ENCODE results near the gene LCN6.
"Not testable (repeated sequence)": the region's sequence is repeated elsewhere in the genome, so short reads cannot be mapped to it uniquely, and the experiment has no call there.

The LCN6 gene

DNA sequence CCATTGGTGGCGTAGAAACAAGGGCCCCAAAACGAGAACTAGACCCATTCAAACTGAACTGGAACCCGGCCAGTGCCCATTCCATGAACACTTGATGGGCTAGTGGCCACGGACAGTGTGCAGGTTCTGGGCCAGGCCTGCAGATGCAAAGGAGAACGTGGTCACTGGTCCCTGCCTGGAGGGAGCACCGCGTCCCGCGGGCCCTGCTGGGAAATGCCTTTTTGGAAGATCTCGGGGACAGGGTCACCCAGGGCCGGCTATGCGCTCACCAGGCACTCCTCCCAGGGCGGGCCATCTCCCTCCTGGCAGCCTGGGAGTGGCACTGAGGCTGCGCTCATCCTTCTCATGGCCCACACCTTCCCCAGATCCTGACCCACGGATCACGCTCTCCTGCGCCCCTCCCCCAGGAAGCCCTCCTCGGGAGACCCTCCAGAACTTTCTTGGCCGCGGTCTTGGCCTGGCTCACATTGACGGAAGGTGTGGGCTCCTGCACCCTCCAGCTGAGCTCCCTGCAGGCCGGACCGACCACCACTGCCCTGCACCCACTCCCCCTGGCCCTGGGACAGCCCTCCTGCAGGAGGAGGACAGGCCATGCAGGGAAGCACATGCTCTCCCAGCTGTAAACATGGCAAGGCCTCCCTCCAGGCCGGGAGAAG, 38.7 kb downstream of the LCN6 start:
- DNase-seq (ENCODE audit: low spot score): no peak

- DNase-seq (ENCODE audit: low spot score): no peak
Observed at GRCh38 chr9:136707849-136708517, 40.3 kb downstream of the LCN6 start.

- no peak for DNase-seq (ENCODE audit: low spot score)
Observed at GRCh38 chr9:136707011-136707410, 41.3 kb downstream of the LCN6 start.

GRCh38 chr9:136705564-136705963, 42.8 kb downstream of the LCN6 start:
- no peak for DNase-seq (ENCODE audit: low spot score)

- DNase-seq (ENCODE audit: low spot score): not testable (repeated sequence)
Observed at GRCh38 chr9:136704741-136705140, 43.6 kb downstream of the LCN6 start.

GRCh38 chr9:136703276-136703860, 45.0 kb downstream of the LCN6 start:
- no peak for DNase-seq (ENCODE audit: low spot score)

- DNase-seq (ENCODE audit: low spot score): no peak
Observed at GRCh38 chr9:136701668-136702053, 46.7 kb downstream of the LCN6 start.

DNA sequence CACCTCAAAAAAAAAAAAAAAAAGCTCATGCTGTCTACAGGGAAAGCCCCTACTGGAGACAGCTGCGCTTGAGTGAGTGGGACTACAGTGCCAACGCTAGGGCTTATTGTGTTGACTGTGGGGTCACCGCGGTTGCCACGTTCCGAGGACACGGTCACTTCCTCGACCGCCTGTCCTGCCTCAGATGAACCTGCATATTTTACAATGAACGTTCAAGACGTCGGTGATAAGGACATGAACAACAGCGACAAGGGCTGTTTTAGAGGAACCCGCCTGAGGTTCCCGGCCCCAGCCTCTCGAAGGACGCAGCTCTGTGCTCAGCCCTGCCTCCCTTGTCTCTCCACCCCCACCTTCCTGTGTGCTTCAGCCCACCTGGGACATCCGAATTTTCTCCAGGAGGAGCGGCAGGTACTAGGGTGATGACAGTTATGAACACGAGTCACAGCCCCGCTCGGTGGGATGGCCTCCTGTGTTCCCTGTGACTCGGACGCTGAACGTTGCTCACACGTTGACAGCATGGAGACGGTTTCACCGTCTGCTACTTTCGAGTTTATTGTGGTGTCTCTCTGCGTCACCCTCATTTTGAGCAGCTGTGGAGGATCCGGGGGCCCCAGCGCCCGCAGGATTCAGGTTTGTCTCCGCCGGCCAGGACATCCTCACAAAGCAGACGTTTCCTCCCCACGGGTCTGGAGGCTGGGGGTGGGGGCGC, 47.2 kb downstream of the LCN6 start:
- DNase-seq (ENCODE audit: low spot score): no peak

DNA sequence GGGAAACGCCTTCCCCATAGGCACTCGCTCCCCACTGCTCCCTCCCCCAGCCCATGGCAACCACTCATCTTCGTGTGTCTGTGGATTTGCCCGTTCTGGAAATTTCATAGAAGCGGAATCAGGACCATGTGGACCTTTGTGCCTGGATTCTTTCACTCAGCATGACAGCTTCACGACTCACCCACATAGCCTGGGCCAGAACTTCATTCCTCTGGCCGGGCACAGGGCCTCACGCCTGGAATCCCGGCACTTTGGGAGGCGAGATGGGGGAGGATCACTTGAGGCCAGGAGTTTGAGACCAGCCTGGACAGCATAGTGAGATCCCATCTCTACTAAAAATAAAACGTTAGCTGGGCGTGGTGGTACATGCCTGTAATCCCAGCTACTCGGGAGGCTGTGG, 48.0 kb downstream of the LCN6 start:
- no peak for DNase-seq (ENCODE audit: low spot score)

DNA sequence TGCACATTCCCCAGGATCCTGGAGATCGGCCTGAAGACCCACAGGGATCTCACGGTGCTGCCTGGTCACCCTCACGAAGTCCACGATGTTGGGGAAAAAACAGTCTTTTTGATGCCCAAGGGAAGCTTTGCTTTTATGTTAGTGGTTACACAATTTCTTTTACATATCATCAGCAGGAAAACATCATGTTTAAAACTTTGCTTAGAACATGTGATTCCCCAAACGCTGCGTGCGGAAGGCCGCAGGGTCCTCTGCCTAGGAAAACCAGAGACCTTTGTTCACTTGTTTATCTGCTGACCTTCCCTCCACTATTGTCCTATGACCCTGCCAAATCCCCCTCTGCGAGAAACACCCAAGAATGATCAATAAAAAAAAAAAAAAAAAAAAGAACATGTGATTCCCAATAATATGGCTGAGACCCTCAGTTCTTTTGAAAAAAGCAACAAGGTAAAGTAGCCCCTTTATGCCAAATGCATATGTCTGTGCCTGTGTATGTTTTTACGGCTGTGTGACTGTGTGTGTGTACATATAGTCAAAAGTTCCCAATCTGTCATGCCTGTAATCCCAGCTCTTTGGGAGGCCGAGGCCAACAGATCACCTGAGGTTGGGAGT, 49.6 kb downstream of the LCN6 start:
- no peak for DNase-seq (ENCODE audit: low spot score)

DNA sequence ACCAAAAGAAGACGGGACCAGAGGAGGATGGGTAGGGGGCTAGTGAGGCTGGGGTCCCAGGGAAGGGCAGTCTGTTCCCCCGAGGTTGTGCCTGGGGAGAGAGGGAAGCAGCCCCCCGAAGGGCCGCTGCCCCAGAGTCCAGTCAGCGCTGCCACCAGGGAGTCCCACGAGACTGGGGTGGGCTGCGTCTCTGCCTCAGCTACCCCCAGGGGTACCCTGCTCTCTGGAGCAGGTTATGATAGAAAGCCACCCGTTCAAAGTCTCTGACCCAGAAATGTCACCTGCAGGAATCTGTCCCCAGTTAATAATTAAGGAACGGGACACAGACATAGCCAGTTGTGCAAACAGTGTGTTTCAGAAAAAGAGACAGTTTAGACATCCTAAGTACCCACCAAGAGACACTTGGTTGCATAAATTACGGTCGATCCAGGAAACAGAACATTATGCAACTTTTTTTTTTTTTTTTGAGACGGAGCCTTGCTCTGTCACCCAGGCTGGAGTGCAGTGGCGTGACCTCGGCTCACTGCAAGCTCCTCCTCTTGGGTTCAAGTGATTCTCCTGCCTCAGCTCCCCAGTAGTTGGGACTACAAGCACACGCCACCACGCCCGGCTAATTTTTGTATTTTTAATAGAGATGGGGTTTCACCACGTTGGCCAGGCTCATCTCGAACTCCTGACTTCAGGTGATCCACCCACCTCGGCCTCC, 50.4 kb downstream of the LCN6 start:
- DNase-seq (ENCODE audit: low spot score): no peak

DNA sequence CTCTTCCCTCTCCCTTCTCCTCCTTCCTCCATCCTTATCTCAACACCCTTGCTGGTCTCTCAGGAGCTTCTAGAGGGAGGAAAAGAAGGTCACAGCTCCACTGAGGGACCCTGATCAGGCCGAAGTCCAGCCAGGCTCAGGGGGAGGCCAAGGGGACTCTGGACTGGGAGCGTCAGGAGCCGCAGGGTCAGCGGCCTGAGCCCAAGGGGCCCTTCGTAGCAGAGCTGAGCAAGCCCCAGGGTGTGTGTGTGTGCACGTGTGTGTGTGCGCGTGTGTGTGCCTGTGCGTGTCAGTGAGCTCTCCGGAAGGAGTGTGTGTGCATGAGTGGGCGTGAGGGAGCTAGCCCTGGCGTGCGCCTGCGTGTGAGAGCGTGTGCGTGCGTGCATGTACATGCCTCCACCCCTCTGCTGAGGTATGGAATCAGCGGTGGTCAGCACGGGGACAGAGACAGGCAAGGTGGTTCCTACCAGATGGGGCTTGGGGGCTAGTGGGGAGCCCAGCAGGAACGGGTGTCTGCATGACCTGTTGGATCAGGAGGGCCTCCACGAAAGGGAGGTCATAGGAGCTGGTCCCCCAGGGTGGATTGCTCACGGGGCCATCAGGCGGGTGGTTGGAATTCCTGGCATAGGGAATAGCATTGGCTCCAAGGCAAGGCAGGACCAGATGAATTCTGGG, 51.0 kb downstream of the LCN6 start:
- no peak for DNase-seq (ENCODE audit: low spot score)

DNA sequence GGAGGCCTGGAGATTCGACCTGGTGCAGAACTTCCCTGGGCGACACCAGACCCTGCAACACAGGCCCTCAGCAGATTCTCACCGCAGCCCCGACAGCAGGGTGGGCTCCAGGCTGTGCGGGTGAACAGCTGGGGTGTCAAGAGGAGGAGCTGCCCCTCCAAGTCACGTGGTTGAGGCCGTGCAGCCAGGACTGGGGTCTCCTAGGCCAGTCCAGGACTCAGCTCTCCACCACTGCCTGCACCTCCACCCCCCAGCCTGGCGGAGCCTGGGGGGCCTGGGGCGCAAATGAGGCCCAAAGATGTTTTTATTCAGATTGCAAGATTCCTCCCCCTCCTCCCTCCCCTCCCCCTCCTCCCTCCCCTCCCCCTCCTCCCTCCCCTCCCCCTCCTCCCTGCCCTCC, 51.8 kb downstream of the LCN6 start:
- no peak for DNase-seq (ENCODE audit: low spot score)

DNA sequence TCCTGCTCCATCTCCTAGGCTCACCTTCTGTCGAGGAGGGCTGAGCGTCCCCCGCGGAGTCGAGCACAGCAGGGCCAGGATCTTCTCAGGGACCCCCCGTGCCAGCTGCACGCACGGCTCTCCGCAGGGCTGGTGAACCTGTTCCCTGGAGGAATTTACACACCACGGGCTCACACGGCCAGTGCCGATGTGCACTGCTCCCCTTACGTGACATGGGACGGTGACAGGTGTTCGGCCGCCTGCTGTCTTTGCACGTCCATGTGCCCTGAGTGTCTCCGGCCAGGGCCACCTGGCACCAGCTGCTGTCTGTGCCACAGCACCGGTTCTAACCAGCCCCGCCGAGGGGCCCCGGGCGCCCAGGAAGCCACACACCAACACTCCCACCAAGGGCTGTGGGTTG, 52.4 kb downstream of the LCN6 start:
- DNase-seq (ENCODE audit: low spot score): no peak

GRCh38 chr9:136695435-136695895, 52.9 kb downstream of the LCN6 start:
- DNase-seq (ENCODE audit: low spot score): no peak

- DNase-seq (ENCODE audit: low spot score): no peak
Observed at GRCh38 chr9:136694872-136695247, 53.5 kb downstream of the LCN6 start.

DNA sequence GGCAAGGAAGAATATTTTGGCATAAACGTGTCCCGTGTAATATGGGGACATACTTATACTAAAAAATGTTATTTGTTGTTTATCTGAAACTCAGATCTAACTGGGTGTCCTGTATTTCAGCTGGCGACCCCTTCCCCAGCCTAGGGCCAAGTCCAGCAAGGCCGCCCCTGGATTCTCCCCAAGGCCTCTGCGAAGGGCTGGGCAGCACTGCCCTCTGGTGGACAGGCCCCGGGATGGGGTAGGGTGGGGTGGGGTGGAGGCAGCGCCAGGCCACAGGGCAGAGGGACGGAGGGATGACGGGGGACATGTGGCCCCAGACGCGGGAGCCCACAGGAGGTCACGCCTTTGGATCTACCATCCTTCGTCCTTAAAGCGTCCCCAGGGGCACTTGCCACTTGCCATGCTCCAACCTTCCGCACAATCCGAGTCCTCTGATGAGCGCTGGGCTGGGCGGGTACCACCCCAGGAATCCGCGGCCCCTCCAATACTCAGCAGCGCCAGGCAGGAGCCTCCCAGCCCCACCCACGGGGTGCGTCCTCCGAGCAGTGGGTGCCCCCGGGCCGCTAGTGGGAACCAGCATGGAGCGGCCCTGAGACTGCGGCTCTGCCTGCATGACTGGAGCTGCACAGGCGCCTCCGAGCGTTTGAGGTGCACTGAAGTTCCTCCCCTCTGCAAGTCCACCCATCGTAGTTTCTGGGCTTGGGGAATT, 54.0 kb downstream of the LCN6 start:
- no peak for DNase-seq (ENCODE audit: low spot score)

Data from Ammon's horn (tissue), 1 donor.